Measurements from ENCODE around the gene SH3YL1.

Gene SH3YL1

DNA sequence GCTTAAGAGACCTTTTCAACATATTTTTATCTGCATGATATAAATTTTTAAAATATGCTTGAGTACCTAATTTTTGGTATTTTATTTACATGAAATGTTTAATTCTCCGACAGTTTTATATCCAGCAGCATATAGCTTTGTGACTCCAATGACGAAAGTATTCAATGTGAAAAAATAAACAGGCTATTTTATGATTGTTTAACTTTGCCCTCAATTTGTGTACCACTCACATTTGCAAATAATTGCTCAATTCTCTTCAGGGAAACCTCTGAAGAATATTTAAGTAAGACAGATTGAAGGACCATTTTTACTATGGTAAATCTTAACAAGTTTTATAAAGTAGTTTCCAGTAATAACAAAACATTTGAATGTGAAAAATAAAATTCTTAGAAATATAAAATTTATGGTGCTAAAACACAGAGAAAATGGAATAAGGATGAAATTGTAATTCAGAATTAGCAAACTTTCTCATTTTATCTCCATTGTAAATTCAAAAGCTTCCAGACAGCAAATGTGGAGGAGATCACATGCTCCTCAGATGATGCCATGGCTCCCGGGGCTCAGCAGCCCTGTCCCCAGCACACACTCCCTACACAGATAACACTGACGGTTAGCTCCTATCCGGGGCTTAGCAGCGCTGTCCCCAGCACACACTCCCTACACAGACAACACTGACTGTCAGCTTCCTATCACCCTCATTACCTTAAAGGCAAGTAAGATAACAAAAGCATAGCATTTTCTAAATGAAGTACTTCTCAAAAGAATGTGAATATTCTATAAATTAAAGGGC lies 39.7 kb downstream of the SH3YL1 start:
- DNase-seq (ENCODE audit: low read depth in 2 of 2) = no peak

DNA sequence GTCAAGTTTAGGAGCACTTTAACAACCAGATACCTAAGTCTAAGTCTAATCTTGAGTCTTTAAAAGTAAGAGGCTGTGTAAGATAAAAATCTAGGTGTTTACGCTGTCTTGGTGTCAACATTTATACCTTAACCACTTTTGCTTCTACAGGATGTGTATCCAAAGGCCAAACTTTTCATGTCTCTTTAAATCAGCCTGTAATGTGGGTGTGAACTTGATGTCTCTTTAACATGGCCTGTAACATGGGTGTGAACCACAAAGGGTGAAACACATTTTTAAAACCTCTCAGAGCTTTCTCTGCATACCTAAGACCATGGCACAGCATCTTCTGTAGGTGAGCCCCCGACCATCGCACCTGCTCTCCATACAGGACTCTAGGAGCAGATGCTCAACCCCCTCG lies 40.4 kb downstream of the SH3YL1 start:
- DNase-seq (ENCODE audit: low read depth in 2 of 2) = no peak

DNA sequence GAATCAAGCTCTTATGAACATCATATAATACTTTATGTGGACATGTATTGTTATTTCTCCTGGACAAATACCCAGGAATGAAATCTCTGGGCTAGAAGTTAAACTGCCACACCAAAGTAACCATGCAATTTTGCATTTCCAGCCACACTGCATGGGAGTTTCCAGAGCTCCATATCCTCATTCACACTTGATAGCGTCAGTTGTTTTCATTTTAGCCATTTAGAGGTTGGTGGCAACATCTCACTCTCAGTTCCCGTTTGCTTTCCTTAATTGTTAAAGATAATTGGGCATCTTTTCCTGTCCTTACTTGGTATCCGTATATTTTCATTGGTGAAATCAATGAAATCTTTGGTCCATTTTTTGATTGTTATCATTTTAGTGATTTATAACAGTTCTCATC lies 47.8 kb downstream of the SH3YL1 start:
- DNase-seq (ENCODE audit: low read depth in 2 of 2) = no peak

DNA sequence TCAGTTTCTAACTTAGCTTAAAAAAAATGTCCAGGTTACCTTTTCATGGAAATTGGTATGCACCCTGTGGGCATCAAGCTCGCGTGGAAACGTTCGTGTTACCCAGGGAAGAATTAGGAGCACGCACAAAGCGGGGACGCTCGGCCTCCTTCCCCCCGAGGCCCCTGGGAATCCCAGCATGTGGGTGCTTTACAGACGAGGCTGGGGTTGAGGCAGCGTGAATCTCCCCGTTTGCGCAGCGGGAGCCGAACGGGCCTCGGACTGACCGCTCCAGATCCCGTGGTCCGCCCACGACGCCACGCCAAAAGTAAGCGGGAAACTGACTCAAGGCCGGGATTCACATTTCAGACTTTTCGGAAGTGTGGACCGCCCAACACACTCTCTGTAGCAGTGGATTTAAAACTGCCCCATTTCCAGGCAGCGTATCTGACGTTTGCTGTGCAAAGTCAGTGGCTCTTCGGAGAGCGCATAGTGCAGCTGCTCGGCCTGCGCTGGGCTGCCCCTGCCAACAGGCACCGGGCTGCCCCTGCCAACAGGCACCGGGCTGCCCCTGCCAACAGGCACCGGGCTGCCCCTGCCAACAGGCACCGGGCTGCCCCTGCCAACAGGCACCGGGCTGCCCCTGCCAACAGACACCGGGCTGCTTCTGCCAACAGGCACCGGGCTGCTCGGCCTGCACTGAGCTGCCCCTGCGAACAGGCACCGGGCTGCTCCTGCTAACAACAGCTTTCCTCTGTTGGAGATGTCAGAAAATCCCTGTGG lies 49.7 kb downstream of the SH3YL1 start:
- no peak for DNase-seq (ENCODE audit: low read depth in 2 of 2)

DNA sequence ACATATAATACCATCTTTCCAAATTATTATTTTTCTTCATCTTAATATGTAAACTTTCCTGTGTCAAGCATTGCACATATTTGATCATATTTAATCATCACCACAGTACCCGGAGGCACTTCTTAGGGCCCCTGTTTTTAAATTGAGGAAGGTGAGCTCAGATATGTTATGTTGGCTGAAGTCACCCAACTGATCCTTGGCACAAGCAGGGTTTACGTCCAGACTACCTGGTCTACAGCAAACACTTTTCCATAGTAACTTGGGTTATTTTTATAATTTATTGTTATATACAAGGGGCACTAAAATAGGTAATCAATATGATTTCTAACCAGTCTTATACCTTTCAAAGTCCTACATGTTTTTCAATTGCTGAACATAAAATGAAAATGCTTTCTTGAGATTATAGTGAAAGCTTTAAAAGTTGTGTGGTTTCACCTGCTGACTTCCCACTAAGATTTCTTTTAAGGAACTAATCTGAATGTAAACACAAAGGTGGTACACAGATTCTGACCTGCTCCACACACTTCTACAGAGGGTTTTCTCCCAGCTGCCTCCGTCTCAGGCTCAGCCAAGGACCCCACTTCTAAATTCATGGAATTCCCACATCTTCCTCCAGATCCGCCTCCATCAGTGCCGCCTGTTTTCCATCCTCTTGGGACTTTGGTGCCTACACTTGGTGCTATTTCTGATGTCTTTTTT lies 52.2 kb downstream of the SH3YL1 start:
- no peak for DNase-seq (ENCODE audit: low read depth in 2 of 2)

DNA sequence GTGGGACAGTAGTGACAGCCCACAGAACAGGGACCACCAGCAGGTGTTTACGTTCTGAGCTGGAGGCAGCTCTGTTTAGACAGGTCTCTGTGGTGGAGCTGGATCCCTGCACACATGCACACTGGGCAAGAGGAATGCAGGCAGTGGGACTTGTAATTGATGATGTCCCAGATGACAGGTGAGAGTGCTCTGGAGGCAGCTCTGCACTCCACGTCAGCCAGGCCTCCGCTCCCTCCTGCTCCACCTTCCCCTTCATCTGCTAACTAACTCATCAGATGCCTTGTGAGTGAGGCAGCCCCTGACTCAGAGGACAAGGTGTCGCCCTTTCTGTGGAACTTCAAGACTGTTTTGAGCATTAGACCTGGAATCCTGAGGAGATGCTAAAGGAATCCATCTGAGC lies 53.2 kb downstream of the SH3YL1 start:
- DNase-seq (ENCODE audit: low read depth in 2 of 2) = no peak

DNA sequence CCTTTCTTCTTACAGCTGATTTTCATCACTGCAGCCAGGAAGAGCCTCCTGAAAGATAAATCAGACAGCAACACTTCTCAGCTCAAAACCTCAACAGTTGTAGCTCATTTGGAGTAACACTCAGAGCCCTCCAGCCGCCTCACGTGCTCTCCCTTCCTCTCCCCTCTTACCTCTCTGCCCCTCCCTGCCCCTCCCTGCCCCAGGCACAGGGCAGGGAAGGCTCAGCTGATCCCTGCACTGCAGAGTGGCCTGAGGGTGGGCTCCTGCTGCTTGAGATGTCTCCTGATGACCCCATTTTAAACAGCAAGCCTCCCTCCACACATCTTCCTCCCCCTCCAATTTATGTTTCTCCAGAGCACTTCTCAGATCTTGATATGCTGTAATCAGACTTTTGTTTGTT lies 54.4 kb downstream of the SH3YL1 start:
- DNase-seq (ENCODE audit: low read depth in 2 of 2) = no peak

DNA sequence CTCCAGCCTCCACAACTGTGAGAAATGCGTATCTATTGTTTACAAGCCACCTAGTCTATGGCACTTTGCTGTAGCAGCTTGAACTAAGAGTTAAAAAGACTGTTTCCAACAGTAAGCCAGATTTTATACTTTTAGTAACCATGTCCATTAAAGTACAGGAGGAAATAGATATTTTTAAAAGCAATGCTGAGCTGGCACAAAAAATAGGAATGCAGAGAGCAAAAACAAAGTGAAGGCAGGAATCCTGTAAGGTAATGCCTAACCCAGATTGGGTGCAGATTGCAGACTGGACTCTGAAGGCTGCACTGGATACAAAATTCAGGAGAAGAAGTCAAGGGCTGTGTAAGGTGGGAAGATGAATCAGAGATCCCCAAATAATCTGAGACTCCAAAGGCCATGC lies 55.5 kb downstream of the SH3YL1 start:
- DNase-seq (ENCODE audit: low read depth in 2 of 2) = no peak

DNA sequence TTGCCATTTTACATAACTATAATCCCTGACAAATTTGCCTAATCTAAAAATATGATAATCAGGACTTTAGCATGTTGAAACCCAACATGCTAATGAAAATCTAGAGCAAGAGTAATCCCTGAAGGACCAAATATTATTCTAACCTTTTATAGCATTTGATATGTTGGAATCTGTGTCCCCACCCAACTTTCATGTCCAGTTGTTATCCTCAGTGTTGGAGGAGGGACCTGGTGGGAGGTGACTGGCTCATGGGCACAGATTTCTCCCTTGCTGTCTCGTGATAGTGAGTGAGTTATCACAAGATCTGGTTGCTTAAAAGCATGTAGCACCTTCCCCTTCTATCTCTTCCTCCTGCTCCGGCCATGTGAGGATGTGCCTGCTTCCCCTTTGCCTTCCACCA lies 59.8 kb downstream of the SH3YL1 start:
- DNase-seq (ENCODE audit: low read depth in 2 of 2) = no peak

DNA sequence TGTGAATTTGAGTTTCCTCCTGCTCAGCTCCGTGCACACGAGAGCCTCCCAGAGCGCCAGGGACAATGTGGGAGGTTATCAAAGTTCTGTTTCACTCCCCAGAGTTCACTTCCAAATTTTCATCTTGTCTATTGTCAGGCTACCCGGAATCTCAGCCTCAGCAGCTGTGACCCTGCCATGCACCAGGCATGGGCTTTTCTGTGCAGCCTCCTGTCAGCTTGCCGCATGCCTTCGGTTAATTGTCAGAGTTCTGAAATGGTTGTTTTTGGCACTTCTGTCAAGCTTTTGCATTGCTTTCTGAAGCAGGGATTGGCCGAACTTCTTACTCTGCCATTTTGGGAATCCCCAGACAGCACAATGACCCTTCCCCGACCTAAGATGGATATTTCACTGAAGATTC lies 60.4 kb downstream of the SH3YL1 start:
- DNase-seq (ENCODE audit: low read depth in 2 of 2) = no peak

DNA sequence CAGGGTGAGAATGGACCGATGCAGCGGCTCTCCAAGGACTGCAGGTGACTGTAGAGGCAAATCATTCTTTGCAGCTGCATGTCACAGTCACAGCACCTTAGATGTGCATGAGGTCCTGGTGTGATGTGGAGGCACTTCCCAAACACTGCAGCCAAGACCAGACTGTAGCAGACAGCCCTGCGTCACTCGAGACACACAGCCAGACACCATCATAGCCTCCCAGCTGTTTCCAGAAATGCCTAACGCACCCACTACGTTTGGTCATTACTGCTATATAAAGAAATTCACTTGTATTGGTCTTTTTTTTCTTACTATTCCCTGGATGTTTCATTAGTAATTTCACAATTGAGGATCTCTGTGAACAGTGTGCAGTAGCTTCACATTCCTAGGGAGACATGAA lies 60.9 kb downstream of the SH3YL1 start:
- DNase-seq (ENCODE audit: low read depth in 2 of 2) = no peak

DNA sequence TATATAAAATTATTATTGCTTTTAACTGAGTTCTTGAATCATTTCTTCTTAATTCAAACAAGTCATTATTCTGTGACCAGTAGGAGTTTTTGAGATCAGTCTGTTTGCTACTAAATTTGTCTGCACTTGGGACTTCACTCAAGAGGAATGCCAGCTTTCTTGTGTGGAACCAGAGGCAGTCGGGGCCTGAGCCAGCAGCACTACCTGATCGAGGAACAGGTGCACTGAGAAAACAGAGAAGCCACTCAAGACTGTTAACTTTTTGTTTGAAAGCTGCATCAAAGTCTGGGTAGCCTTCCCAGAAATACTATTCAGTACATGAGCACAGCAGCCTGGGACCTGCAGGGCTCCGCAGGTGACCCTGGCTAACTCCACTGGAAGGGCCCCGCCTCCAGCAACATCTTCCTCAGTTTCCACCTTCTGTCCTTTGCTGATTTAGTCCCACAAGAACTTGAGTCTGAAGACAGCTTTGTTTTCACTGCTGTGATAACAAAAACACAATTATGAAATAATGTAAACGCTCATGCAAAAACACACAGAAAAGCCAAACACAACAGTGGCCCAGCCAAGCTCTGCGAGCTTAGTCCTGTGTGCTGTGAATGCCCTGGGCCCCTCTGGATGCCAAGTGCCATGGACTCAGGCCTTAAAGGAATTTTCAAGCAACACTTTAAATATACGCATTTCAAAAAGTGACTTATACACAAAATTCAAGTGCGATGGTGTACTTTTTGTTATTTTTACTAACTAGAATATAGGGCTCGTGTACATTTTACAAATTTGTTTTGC lies 62.0 kb downstream of the SH3YL1 start:
- DNase-seq (ENCODE audit: low read depth in 2 of 2) = no peak

DNA sequence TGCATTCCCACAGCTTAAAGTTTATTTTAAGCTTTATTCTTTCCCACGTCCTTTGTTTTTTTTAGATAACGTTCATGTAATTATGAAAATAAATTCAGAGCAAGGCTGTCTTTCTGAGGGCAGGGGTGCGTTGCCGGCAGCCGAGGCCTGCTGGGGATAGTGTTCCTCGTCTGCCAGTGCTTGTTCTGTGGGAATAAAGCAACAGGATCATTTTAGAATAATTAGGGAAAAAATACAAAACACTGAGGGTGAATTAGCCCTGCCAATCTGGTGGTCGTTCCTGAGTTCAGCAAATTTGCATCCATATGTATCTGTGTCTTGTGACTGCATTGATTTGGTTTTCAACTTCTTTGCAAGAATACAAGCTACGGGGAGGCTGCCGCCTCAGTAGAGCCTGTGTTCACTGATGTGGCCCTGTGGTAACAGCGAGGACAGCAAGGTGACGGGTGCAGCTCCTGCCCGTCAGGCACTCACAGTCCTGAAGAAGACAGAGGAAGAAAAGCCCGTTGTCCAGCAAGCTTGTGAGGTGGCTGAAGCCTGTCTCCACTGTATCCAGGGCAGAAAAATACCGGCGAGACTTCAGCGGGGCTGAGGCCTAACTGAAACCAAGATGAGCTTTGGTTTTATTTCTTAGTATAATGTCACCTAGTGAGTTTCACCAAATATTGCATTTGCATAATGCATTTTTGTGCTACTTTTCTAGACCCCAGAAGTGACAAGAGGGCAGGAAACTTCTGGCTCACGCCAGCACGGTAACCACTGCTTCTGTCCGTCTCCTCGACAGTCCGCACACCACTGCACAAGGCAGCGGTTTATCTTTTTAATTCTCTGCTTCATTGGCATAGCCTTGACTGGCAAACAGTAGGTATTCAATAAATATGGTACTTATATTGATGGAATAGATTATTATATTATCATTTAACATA lies 64.5 kb downstream of the SH3YL1 start:
- no peak for DNase-seq (ENCODE audit: low read depth in 2 of 2)

DNA sequence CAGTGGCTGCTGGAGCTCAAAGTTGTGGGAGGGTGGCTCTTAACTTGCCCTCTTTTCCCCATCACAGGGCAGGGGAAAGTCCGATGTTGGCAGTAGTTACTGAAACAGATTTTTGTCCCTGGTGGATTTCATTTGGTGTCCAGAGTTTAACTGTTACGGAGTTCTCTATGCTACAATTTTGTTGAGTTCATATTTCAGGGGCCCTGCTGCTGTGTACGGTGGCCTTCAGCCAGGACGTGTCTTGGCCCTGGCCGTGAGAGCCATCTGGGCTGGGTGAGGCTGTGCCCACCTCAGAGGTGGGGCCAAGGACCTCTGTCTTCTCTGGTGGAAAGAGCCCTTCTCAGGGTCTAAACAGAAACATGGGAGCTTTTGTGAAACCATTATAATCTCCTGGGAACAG lies 67.4 kb downstream of the SH3YL1 start:
- DNase-seq (ENCODE audit: low read depth in 2 of 2) = no peak

DNA sequence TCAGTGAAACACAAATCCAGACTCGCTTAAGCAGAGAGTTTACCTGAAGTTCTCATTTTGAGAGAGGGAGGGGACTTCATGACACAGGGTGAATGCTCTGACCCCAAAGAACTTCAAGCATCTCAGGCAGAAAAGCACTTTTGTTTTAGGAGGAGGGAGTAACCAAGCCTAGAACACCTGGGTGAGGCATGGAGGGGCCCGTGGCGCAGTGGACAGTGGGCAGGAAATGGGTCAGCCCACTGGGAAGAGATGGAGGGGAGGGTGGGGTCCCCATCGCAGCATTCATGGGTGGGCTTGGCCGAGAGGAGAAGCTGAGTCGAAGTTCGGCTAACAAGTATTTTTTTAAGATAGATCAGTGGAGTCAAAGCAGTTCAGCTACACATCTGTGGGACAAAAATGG lies 67.9 kb downstream of the SH3YL1 start:
- no peak for DNase-seq (ENCODE audit: low read depth in 2 of 2)

DNA sequence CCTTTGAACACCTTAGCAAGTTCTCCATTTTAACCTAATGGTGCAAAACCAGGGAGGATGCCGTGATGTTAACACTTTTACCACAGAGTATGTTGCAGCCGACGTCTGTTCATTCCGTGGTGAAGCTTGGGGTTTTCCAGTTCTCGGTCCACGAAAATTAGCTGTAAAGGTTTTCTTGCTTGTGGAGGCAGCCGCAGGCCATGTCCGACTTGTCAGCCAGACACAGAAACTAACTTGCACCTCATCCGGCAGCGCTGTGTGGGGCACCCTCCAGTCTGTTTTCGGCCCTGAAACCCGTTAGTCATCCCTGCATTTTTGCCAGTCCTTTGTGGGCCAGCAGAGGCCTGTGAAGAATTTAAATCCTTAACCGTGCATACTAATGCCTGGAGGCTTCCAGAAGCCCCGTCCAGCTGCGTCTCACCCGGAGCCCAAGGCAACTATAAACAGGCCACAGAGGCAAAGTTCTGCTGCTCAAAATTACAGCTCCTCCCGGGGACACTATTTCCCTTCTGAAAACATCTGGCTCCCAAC lies 70.6 kb downstream of the SH3YL1 start:
- DNase-seq (ENCODE audit: low read depth in 2 of 2) = peak; percentile 8 to 34

DNA sequence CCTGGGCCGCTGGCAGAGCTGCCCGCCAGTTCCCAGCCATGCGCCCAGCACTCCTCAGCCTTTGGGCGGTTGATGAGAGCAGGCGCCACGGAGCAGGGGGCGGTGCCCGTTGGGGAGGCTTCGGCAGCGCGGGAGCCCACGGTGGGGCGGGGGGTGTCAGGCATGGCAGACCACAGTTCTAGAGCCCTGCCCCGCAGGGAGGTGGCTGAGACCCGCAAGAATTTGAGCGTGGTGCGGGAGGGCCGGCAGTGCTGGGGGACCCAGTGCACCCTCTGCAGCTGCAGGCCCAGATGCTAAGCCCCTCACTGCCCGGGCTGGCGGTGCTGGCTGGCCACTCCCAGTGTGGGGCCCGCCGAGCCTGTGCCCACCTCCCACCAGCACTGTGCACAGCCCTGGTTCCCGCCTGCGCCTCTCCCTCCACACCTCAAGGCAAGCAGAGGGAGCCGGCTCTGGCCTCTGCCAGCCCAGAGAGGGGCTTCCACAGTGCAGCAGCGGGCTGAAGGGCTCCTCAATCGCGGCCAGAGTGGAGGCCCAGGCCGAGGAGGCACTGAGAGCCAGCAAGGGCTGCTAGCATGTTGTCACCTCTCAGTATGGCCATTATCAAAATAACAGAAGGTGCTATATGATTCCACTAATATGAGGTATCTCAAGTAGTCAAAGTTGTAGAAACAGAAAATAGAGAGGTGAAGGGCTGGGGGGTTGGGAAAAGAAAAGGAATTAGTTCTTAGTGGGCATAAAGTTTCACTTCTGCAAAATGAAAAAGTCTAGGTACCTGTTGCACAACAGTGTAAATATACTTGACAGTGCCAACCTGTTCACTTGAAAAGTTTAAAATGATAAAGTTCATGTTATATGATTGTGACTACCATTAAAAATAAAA lies 72.3 kb downstream of the SH3YL1 start:
- no peak for DNase-seq (ENCODE audit: low read depth in 2 of 2)

DNA sequence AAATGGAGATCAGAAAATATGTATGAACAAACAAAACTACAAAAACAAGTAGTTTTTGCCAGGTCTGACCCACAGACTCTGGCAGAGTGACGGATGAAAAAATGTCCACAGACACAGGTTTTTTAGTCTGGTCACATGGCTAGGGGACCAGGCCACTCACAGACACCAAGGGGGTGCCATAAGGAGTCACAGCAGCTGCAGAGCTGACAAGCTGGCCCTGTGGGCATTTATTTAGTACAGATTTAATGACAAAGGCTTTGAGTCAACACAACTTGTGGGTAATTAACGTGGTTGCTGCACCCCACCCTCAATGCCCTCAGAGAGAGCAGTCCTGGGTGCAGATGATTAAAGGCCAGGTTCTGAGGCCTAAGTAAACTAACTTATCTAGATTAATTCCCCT lies 76.0 kb downstream of the SH3YL1 start:
- DNase-seq (ENCODE audit: low read depth in 2 of 2) = no peak

DNA sequence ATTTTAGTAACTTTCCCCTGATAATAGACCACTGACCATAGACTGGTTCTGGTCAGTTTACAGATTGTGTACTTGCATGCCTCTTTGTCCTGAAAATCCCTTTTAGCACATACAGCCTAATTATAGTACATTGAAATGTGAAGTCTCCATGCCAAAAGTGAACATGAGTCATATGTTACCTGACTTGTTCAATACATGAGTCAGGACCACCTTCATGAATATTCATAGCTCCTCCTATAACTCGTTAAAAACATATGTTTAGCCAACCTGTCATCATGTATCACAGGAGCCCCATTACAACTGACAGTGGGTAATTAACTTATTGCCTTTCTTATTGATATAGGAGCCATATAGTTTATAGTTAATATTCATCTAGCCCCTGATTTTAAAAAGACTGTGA lies 78.6 kb downstream of the SH3YL1 start:
- no peak for DNase-seq (ENCODE audit: low read depth in 2 of 2)

DNA sequence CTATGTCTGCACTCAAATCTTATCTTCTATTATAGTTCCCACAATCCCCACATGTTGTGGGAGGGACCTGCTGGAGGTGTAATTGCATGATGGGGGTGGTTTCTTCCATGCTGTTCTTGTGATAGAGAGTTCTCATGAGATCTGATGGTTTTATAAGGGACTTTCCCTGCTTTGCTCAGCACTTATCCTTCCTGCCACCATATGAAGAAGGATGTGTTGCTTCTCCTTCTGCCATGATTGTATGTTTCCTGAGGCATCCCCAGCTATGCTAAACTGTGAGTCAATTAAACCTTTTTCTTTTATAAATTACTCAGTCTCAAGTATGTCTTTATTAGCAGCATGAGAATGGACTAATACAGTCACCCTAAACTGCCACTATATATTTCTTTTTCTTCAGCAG lies 79.1 kb downstream of the SH3YL1 start:
- DNase-seq (ENCODE audit: low read depth in 2 of 2) = no peak

Data from stimulated activated CD8-positive, alpha-beta memory T cell treated with anti-CD3 and anti-CD28 coated beads, Interleukin-15, amount 100 ng/mL, for 4 hours (primary cell).